Hematopoietic multipotent progenitor cell (in vitro differentiated cells): ENCODE measurements around the gene SMIM38. TPM values are rescaled to one million over a fixed set of nuclear protein-coding genes. Genes with fewer than 3 reads are reported as not detected.
A peak's percentile ranks its signal among the peaks of the same experiment; 100 is the strongest.
"Not testable (repeated sequence)": the region's sequence is repeated elsewhere in the genome, so short reads cannot be mapped to it uniquely, and the experiment has no call there.

Experiments
- DNase-seq, 3 donors: peaks; one replicate each; pipeline ENCODE4 v3.0.0-alpha.2; 2011 to 2015; ENCODE audit warnings: low read depth in 2 of 3, low spot score in 2 of 3
- total RNA-seq: library from RNA; depleted of rRNA; stranded (reverse); fragments of >200 nt; gene quantifications from one replicate; pipeline ENCODE4 v1.2.3, GENCODE V29; 2012

The SMIM38 gene
- total RNA-seq, 1 donor: 0.54 TPM

GRCh38 chr11:69137151-69137844 is 18.4 kb upstream of the SMIM38 start:
- DNase-seq: no peak

DNA sequence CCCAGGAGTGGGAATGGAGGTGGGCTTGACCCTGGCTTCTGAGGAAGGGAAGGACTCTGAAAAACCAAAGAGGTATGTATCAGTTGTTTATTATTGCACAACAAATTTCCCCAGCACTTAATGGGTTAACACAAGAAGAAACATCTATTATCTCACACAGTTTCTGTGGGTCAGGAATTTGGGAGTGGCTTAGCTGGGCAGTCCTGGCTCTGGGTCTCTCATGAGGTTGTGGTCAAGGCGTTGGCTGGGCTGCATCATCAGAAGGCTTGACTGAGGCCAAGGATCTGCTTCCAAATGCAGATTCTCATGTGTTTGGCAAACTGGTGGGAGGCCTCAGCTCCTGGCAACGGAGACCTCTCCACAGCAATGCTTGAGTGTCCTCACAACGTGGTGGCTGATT is 17.5 kb upstream of the SMIM38 start:
- DNase-seq: no peak

GRCh38 chr11:69140161-69140560 is 15.6 kb upstream of the SMIM38 start:
- not testable (repeated sequence) for DNase-seq

DNA sequence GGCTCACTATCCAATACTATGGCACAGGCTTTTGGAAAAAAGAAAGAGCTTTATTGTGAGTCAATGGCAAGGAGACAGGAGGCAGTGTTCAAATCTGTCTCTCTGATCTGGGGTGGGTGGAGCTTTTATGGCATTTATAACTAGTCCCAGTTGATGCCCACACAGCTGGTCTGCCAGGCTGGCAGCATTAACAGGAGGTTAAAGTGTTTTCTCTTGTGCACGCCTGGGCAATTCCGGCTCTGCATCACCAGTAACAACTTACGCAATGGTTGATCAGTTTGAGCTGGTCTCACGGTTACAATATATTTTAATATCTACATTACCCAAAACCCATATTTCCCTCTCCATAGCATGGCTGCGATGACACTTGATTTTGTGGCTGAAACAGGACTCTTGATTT is 15.1 kb upstream of the SMIM38 start:
- DNase-seq: no peak

DNA sequence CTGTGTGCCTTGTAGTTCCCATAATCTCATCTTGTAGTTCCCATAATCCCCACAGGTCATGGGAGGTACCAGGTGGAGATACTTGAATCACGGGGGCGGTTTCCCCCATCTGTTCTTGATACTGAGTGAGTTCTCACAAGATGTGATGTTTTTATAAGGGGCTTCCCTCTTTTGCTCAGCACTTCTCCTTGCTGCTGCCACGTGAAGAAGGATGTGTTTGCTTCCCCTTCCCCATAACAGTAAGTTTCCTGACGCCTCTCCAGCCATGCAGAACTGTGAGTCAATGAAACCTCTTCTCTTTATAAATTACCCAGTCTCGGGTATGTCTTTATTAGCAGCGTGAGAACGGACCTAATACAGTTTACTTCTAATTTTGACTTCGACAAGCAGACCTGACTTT is 14.0 kb upstream of the SMIM38 start:
- DNase-seq: peak in 2 of 3 donors; percentile 18 to 62

GRCh38 chr11:69142895-69143294 is 12.8 kb upstream of the SMIM38 start:
- peak in 1 of 3 donors; percentile 7 for DNase-seq

- DNase-seq: no peak
Observed at GRCh38 chr11:69144316-69145049, 11.3 kb upstream of the SMIM38 start.

DNA sequence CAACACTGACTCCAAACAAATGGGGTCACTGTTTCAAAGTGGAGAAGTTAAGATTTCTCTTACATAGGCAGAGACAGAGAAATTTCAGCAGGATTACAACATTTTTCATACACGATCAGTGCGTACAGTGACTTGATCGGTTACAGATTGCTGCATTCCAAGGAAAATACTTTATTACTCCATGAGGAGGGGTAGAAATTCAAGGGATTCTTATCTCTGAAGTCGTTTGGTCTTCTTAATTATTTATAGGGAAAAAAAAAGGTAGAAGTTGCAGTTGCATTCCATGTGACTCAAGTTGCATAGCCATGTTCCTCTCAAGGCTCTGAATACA is 10.7 kb upstream of the SMIM38 start:
- no peak for DNase-seq

GRCh38 chr11:69148377-69148762 is 7.4 kb upstream of the SMIM38 start:
- DNase-seq: no peak

DNA sequence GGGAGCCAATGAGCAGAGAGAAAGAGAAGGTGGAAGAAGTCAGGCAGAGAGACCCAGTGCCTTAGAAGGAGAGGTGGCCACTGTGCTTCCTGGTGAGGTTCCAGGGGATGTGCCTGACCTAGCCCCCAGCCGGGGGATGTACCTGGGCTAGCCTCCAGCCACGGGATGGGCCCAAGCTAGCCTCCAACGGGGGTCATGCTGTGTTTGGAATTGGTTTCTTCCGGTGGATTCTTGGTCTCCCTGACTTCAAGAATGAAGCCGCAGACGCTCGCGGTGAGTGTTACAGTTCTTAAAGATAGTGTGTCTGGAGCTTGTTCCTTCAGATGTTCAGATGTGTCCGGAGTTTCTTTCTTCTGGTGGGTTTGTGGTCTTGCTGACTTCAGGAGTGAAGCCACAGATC is 6.9 kb upstream of the SMIM38 start:
- no peak for DNase-seq

DNA sequence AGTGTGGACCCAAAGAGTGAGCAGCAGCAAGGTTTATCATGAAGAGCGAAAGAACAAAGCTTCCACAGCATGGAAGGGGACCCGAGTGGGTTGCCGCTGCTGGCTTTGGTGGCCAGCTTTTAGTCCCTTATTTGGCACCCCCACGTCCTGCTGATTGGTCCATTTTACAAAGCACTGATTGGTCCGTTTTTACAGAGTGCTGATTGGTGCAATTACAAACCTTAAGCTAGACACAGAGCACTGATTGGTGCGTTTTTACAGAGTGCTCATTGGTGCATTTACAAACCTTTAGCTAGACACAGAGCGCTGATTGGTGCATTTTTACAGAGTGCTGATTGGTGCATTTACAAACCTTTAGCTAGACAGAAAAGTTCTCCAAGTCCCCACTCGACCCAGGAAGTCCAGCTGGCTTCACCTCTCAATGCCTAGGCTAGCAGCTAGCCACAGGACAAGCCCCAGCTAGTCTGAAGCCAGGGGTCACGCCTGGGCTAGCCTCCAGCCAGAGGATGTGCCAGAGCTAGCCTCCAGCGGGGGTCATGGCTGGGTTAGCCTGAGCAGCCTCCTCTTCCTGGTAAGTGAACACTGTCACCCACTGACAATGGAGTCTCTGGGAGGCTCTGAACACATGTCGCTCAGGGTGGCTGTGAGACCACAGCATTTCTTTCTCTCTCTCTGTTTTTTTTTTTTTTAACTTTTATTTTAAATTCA is 6.2 kb upstream of the SMIM38 start:
- not testable (repeated sequence) for DNase-seq

- DNase-seq: no peak
Observed at GRCh38 chr11:69150175-69150574, 5.6 kb upstream of the SMIM38 start.

DNA sequence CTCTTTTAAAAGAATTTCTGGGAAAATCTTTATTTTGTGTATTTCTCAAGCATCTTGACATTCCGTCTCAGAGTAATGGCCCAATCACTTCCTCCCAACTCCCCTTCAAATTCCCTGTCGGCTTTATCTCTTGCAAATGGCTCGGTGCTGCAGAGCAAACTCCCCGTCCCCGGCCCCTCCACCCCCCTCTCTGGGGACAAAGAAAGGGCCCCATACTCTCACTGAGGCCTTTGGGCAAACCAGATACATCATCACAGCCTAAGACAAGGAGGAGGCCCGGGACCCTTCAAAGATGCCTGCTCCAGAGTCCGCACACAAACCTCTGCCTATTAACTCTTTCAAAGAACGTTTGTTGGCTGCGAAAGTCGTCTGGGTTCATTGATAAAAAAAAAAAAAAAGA is 3.9 kb upstream of the SMIM38 start:
- no peak for DNase-seq

GRCh38 chr11:69152733-69153421 is 2.9 kb upstream of the SMIM38 start:
- DNase-seq: no peak

GRCh38 chr11:69153661-69154060 is 2.1 kb upstream of the SMIM38 start:
- no peak for DNase-seq

DNA sequence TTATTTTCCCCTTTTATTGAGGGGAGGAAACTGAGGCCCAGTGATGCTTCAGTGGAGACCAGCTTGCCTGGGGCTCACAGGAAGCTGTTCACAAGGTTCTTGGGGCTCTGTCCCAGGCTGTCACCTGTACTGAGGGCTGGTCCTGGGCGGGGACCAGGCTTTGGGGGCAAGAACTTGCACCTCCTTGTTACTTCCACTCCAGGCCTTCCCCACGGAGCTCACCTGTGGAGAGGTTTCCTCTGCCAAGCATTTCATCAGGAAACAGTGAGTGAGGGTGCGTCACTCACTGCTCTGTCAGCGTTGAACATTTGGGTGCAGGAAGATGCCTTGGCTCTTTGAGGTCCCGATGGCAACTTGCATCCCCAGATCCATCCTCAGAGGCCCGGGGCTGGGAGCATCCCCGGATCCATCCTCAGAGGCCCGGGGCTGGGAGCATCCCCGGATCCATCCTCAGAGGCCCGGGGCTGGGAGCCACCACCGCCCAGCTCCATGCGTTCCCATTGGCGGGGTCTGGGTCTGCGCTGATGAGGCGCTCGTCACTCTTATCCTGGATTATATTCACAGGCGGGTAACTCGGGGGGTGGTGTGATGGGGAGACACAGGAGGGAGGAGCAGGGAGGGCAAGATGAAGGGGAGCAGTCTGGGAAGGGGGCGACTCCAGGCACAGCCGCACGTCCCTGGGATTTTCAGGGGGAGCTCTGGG is 1.4 kb upstream of the SMIM38 start:
- no peak for DNase-seq

DNA sequence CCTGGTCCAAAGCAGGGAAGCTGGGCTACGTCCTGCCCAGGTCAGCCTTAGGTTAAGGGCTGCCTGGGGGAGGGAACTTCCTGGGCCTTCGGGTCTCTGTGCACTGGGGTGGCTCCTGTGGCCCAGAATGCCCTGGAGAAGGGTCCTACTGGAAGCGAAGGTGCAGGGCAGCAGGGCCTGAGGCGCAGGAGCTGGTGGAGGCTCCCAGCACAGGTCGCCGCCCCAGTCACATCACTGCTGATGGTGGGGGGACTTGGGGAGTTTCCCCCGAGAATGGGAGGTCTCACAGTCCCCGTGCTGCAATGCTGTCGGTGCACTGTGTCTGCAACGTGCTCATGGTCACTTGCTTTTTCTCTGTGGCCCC is 815 bp upstream of the SMIM38 start:
- DNase-seq: no peak

GRCh38 chr11:69156235-69156639 is 502 bp downstream of the SMIM38 start:
- no peak for DNase-seq

GRCh38 chr11:69156673-69157155 is 979 bp downstream of the SMIM38 start:
- no peak for DNase-seq

DNA sequence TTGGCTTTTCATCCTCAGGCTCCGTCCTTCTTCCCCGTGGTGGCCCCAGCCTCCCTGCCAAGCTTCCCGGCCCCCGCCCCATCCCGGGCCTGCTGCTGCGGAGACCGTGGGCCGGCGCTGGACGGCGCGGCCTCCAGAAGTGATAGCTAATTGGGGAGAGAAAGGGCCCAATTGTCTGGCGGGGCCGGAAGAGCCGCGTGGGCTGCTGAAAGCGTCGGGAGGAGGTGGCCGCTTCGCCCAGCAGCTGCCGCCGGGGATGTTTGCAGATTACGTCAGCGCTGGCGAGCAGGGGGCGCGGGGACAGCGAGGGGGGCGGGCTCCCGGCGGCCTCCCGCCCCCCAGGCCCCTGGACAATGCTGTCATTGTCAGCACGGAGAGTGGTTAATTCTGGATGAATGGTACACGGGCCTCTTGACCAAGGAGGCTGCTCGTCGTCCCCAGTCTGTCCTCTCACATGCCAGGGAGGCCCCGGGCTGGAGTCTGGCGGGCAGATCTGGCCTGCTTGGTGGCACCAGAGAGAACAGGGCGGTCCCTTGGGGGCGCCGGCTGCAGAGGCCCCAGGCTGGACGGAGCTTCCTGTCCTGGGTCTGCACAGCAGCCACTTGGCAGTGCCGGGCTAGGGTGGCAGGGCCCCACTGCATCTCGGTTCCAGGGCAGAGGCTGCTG is 1.6 kb downstream of the SMIM38 start:
- DNase-seq: peak in 1 of 3 donors; percentile 9
